Kidney epithelial cell (primary cell): ENCODE data around the gene SPART. TPM values are rescaled to one million over a fixed set of nuclear protein-coding genes. Genes with fewer than 3 reads are reported as not detected.
"Not testable (repeated sequence)": the region's sequence is repeated elsewhere in the genome, so short reads cannot be mapped to it uniquely, and the experiment has no call there.

Experiments used
- DNase-seq: peaks from one replicate; pipeline ENCODE4 v3.0.0-alpha.2; 2010; ENCODE audit warnings: low read depth
- H3K27me3 ChIP-seq: 2 replicates; pipeline ENCODE4 v1.6.0; 2011; ENCODE audit warnings: low read length; ENCODE audit not compliant: control insufficient read depth, insufficient read depth
- H3K36me3 ChIP-seq: 2 replicates; pipeline ENCODE4 v1.5.1; 2011; ENCODE audit warnings: low read length; ENCODE audit not compliant: control insufficient read depth, insufficient read depth
- H3K4me3 ChIP-seq: 2 replicates; pipeline ENCODE4 v1.5.1; 2011; ENCODE audit warnings: low read depth, mild to moderate bottlenecking, control low read depth, low read length
- CTCF ChIP-seq: IDR thresholded peaks from 2 replicates; pipeline ENCODE4 v1.5.1; 2011; ENCODE audit warnings: mild to moderate bottlenecking, moderate library complexity, low read length, control low read depth, inconsistent platforms; ENCODE audit not compliant: insufficient read depth, poor library complexity, severe bottlenecking
- total RNA-seq: library from RNA; depleted of rRNA; stranded (reverse); fragments of >200 nt; gene quantifications from 2 replicates; pipeline ENCODE4 v1.2.3, GENCODE V29; 2015

The SPART gene
- total RNA-seq, 1 donor from 2014 or later = 51.0 TPM

- no peak for DNase-seq
- TF ChIP-seq CTCF = no peak
- H3K4me3 ChIP-seq = no peak overlapping the region
- no peaks in the 10 kb centered on the region for H3K27me3 ChIP-seq
- peaks cover 1% of the 10 kb centered on the region for H3K36me3 ChIP-seq
Measured at GRCh38 chr13:36331280-36331679, 14.9 kb downstream of the SPART start.

- H3K27me3 ChIP-seq = no peaks in the 10 kb centered on the region
- peaks cover 1% of the 10 kb centered on the region for H3K36me3 ChIP-seq
- DNase-seq = no peak
- no peak overlapping the region for H3K4me3 ChIP-seq
- TF ChIP-seq CTCF = no peak
Measured at GRCh38 chr13:36329361-36329760, 16.8 kb downstream of the SPART start.

DNA sequence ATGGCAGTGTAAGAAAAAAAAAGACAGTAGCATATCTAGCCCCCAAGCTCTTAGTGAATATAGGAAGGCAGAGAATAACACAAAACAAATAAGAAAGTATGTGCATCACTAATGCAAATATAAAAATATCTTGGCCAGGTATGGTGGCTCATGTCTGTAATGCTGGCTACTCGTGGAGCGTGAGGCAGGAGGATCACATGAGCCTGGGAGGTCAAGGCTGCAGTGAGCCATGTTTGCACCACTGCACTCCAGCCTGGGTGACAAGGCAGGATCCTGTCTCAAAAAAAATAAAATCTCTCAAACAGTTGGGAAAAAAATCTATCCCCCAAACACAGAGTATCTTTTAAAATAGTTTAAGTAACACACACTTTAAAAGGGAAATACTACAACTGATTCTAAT, 17.4 kb downstream of the SPART start:
- no peak overlapping the region for H3K4me3 ChIP-seq
- no peak for TF ChIP-seq CTCF
- H3K27me3 ChIP-seq = no peaks in the 10 kb centered on the region
- H3K36me3 ChIP-seq = peaks cover 1% of the 10 kb centered on the region
- DNase-seq = no peak

- TF ChIP-seq CTCF = no peak
- DNase-seq = no peak
- Histone ChIP-seq H3K4me3 (no peak overlapping the region), H3K27me3 (no peaks in the 10 kb centered on the region), H3K36me3 (peaks cover 1% of the 10 kb centered on the region)
Measured at GRCh38 chr13:36325912-36326311, 20.3 kb downstream of the SPART start.

DNA sequence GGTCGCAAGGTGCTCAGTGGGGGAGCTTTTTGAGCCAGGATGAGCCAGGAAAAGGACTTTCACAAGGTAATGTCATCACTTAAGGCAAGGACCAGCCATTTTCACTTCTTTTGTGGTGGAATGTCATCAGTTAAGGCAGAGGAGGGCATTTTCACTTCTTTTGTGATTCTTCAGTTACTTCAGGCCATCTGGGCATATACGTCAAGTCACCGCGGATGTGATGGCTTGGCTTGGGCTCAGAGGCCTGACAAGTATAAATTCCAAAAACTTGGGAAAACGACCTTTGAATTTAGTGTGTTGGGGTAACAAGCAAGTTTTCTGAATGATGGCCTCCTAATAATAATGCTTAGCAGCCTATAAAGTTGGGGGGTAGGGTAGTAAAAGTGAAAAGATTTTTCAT, 21.3 kb downstream of the SPART start:
- not testable (repeated sequence) for H3K27me3 ChIP-seq, DNase-seq, H3K4me3 ChIP-seq, H3K36me3 ChIP-seq

GRCh38 chr13:36323951-36324566, 22.1 kb downstream of the SPART start:
- TF ChIP-seq CTCF = no peak
- DNase-seq = no peak
- peaks cover 1% of the 10 kb centered on the region for H3K36me3 ChIP-seq

More at GRCh38 chr13:36323951-36324566, 22.1 kb downstream of the SPART start:
- H3K27me3 ChIP-seq = no peaks in the 10 kb centered on the region
- H3K4me3 ChIP-seq = no peak overlapping the region
